ACHN (cell line): ENCODE results near the gene HCN3.
"Not testable (repeated sequence)": the region's sequence is repeated elsewhere in the genome, so short reads cannot be mapped to it uniquely, and the experiment has no call there.

Experiments used
- DNase-seq: peaks from one replicate; pipeline ENCODE4 v3.0.0-alpha.2; 2015
- in situ Hi-C: cut with HindIII; loops from 2 replicates; pipeline ENCODE4 v1.10.0; 2017; ENCODE audit warnings: low sequenced_read_pairs, low pct_ligation_motif_present, low pct_unique_long_range_greater_than_20kb

The HCN3 gene

DNA sequence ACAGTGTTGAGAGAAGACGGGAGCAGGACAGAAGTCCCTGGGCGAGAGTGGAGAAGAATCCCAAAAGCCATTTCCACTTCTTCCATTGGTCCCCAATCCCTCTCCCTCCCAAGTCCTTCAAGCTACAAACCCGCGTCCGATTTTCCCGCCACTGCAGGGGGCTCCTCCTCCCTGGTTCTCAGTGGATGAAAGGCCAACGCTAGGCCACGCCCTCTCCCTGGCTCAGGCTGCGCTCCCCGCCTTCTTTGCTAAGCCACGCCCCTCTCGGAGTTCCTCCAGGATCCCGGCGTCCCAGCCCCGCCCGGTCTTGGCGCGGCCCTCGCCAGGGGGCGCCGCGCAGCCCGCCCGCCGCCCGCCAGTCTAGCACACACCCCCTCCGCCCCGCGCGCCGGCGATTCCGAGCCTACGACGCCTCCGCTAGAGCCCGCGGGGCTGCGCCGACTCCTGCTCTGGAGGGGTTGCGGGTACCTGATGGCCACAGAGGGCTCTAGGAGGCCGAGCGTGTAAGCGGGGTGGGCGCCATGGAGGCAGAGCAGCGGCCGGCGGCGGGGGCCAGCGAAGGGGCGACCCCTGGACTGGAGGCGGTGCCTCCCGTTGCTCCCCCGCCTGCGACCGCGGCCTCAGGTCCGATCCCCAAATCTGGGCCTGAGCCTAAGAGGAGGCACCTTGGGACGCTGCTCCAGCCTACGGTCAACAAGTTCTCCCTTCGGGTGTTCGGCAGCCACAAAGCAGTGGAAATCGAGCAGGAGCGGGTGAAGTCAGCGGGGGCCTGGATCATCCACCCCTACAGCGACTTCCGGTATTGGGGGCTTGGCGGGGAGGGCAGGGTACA is at the start of gene HCN3:
TSS of gene HCN3 (plus strand) at position 394 of the 832 bp plus-strand sequence. CDS start at position 522, 128 bp downstream.
- in situ Hi-C loops: no loop called here
- DNase-seq: peak; percentile 98

DNA sequence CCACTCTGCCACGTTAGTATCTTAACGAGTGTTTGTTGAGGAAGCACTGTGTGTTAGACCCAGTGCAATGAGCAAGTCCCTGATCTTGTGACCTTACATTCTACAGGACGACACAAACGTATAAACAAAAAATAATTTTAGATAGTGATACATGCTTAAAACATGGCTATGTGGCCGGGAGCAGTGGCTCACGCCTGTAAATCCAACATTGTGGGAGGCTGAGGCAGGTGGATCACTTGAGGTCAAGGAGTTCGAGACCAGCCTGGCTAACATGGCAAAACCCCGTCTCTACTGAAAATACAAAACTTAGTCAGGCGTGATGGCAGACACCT is 49.2 kb upstream of the HCN3 start:
- in situ Hi-C loops: no loop called here

DNA sequence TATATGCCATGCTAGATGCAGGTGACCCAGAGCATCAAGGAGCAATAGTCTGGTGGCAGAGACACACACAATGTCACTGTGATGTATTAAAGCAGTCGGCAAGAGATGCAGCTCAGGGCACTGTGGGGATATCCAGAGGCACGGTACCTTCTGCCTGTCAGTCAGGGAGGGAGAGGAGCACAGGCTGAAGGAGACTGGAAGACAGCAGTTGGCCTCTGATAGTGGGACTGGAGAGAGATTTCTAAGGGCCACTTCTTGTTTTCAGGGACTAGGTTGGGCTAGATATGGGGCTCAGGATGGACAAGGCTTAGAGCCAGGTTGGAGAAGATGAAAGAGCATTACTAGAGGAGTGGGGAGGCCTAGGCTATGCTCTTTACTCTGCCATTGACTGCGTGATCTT is 46.0 kb upstream of the HCN3 start:
- DNase-seq, in situ Hi-C loops: not testable (repeated sequence)

More for the DNA sequence above, 49.2 kb upstream of the HCN3 start:
- DNase-seq: no peak

DNA sequence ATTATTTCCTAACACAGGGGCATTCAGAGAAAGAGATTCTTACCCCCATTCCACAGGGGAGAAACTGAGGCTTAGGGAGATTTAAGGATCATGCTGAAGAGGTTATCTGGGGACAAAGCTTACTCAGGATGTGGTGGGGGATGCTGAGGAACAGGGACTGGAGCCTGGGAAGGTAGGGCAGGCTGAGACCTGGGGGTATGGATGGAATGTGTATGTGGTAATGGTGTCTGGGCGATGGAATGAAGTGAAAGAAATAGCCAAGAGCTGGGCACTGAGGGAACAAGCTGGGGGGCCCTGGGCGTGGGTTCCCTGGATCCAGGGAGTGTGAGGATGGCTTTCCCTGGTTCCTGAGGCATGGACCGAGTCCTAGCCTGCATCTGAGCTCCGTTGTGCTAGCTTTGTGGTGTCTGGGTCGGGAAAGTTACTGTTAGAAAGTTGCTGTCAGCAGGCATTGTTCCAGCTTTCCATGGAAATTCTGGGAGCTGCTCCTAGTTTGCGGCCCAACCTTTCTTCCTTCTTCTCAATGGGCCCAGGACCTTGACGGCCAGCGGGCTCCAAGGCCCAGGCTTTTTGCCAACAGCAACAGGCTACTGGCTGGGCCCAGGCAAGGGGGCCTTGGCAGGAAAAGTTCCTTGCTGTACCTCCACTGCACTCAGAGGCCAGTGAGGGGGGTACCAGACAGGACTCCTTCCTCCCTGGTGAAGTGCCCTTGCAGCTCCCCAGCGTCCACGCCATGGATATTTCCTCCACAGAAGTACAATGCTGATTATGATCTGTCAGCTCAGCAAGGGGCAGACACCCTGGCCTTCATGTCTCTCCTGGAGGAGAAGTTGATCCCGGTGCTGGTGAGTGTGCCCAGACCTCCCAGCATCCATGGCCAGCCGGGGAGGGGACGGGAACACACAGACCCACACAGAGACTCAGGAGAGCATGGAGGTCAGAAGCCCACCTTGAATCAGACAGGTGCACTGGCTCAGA is 45.0 kb upstream of the HCN3 start:
- in situ Hi-C loops, DNase-seq: not testable (repeated sequence)

DNA sequence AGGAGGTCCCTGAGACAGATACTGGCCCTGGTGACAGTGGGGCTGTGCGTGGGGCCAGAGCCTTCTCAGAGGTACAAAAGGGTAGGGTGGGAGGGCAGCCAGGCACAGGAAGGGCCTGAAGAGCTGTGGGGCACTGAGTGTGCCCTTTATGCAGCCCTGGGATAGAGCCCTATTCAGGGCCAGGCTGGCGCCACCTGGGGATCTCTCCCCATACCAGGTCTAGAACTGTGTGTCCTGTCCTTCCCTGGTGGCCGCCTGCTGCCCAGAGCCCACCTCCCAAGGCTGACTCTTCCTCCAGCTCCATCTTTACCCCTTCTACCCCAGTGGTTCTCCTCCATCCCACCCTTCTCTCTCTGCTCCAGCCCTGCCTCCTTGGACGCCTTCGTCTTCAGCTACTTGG is 43.8 kb upstream of the HCN3 start:
- in situ Hi-C loops, DNase-seq: not testable (repeated sequence)

DNA sequence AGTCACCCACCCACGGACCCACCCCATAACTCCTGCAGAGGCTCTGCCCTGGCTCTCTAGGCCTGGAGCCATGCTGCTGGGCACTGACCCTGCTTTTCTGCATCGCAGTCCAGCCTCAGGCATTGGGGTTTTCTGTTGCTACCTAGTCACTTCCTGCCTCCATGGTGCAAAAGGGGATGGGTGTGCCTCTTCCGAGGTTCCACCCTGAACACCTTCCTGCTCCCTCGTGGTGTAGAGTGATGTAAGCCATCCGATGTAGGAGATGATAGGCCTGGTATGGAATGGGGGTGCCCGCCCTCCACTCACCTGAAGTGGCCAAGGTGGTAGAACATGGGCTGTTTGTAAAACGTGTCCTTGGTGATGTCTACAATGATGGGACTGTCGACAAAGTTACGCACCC is 41.9 kb upstream of the HCN3 start:
- in situ Hi-C loops, DNase-seq: not testable (repeated sequence)

DNA sequence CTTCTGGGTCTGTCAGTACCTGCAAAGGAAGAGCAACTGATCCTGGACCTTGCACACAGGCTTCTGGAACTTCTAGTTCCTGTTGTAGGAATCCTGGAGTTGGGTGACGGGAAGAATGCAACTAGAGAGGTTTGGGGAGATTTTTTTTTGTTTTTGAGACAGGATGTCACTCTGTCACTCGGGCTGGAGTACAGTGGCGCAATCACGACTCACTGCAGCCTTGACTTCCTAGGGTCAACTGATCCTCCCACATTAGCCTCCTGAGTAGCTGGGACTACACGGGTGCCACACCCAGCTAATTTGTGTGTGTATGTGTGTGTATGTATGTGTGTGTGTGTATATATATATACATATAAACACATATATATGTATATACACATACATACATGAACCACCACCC is 40.8 kb upstream of the HCN3 start:
- in situ Hi-C loops: no loop called here
- DNase-seq: no peak

DNA sequence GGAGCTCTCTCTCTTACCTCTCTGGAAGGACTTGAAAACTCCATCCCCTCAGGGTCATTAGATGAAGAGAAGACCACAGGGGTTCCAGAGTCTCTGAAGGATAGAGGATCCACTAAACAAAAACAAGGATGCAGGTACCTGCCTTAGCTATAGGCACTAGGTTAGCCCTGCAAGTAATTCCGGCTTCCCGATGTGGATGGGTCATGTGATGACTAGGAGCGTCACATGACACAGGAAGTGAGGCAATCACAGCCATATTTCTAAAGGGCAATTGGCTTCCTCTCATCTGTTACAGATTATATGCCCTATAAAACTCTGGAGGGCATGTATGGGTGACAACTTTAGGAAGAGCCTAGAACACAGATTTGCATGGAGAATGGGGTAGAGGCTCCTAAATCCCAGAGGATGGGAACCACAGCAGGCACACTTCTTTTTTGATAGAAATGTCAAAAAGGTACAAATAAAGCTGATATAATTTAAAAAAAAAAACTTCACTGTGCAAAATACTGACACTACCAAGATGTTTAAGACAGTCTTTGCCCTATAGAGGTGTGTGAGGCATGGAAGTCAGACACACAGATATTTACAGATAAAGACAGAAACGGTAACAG is 36.1 kb upstream of the HCN3 start:
- in situ Hi-C loops: no loop called here
- DNase-seq: peak; percentile 87

DNA sequence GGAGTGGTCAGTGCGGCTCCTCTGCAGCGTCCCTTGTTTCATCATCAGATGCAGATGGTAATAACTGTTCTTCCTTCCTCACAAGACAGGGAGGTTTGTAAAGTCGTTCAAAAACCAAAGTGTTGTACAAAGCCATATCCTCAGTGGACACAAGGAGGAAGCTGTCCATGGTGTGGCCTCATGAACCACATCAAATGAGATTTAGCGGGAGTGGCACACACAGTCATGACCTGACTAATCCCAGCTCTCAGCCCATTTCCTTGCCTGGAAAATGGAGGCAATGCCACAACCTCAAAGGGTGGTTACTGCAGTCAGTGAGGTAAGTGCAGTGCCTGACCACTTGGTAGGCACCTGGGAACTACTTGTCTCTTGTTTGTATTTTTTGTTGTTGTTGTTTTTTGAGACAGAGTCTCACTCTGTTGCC is 35.4 kb upstream of the HCN3 start:
- in situ Hi-C loops: no loop called here
- DNase-seq: no peak

DNA sequence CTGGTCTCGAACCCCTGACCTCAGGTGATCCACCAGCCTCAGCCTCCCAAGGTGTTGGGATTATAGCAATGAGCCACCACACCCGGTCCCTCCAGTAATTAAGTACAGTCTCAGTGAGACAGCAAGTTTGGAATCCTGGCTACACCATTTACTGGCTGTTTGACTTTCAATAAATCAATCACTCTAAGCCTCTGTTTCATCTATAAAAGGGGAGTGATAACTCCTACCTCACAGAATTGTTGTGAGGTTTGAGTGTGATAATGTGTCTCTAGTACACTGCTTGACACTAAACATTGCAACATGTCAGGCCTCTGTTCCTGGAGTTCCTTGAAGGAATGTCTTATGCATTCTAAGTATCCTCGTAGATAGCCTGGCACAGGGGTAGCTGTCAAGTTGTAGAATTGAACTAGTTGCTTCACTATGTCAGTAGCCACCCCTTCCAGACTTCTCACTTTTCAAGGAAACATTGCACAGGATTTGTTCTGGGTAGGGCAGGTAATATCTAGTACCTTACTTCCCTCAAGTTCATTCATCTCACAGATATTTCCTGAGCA is 34.4 kb upstream of the HCN3 start:
- in situ Hi-C loops: no loop called here
- DNase-seq: no peak

DNA sequence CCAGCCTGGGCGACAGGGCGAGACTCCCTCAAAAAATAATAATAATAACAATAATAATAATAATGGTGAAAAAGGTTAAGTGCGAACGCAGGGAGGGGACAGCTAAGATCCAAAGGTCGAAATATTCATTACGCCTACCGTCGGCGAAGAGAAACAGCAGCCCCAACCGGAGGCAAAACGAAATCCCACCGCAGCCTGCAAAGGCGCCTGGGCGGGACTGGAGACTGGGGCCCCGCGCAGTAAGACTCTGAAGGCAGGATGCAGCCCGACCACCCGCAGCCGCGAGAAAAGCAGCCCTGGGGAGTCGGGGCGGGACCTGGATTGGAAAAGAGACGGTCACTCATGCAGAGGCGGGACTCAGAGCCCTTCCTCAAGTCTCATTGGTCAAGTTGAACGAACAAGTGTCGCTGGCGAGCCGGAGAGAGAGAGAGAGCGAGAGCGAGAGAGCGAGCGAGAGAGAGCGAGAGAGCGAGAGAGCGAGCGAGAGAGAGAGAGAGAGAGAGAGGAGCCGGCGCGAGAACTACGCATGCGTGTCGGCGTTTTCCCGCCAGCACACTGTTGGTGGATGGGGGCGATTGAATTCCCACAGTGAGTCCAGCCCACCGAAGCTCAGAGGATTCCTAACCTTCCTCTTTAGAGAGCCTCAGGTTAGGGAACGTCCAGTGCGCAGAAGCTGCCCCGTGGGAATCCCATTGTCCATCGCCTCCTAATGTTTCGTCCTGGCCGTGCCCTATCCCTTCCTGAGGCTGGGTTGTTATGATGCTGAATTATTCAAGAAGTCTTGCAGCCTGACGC is 32.7 kb upstream of the HCN3 start:
- in situ Hi-C loops: no loop called here
- DNase-seq: peak; percentile 99

DNA sequence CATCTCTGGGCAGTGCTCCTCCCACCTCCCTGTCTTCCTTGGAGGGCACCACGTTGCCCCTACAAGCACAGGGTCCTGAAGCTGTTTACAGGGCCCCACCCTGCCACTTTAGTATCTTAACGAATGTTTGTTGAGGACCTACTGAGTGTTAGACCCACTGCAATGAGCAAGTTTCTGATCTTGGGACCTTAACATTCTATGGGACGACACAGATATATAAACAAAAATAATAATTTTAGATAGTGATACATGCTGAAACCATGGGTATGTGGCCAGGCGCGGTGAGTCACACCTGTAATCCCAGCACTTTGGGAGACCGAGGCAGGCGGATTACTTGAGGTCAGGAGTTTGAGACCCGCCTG is 32.1 kb upstream of the HCN3 start:
- no peak for DNase-seq
- in situ Hi-C loops: no loop called here

DNA sequence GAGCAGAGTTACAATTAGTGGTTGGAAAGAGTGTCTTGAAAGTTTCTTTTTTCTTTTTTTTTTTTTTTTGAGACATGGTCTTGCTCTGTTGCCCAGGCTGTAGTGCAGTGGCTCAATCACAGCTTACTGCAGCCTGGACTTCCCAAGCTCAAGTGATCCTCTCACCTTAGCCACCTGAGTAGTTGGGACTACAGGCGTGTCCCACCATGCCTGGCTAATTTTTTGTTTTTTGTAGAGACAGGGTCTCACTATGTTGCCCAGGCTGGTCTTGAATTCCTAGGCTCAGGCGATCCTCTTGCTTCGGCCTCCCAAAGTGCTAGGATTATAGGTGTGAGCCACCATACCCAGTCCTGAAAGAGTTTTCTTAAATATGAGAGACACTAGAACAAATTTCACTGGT is 30.5 kb upstream of the HCN3 start:
- in situ Hi-C loops, DNase-seq: not testable (repeated sequence)

DNA sequence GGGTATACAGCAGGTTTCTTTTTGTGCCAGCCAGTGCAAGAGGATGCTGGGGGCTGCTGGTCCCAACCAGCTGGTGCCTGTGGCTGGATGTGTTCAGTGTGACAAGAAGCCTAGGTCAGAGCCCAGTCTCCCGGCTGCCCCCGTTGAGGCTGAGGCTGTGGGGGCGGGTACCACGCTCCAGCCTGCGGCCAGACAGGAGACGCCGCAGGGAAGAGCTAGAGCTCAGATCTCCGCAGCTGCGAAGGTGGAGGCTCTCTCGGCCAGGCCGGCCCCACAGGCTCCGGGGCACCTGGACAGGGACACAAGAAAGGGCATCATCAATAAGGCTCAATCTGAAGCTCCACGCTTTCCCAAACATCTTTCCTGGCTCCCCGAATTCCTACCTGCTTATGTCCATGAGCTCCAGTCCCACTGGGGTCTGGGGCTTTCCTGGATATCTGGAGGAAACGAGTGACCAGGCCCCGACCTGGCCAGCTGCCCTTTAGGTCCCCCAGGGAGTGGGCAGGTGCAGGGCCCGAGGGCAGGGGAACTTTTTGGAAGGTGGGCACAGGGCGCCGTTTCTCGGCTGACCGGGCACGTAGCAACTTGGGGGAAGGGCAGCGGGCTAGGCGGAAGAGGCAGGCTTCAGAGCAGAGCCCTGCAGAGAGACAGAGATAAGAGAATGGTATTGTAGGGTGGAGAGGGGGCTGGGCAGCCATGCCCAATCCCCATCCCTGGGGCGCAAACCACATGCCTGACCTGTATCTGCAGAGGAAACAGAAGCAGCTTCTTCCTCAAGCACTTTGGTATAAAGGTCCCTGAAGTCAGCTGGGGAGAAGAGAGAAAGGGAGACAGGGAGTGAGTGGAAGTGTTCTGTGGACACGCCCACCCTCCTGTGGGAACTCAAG is 29.4 kb upstream of the HCN3 start:
- in situ Hi-C loops: no loop called here
- DNase-seq: no peak

DNA sequence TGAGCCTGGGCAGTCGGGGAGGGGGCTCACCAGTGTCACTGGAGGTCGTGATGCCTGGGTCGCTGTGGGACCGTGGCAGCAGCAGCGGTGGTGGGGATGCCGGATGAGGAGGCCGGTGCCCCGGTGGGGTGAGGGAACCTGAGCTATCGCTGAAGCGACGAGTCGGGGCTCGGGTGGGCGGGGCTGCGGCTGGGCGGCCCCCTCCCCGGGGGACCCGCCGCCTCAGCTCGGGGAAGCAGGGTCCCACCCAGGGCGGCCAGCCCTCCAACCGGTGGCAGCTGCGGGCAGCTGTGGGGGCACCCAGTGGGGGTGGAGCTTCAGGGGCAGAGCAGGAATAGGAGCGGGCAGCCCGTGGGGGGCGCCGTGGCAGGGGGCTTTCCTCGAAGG is 27.0 kb upstream of the HCN3 start:
- in situ Hi-C loops: no loop called here
- no peak for DNase-seq

DNA sequence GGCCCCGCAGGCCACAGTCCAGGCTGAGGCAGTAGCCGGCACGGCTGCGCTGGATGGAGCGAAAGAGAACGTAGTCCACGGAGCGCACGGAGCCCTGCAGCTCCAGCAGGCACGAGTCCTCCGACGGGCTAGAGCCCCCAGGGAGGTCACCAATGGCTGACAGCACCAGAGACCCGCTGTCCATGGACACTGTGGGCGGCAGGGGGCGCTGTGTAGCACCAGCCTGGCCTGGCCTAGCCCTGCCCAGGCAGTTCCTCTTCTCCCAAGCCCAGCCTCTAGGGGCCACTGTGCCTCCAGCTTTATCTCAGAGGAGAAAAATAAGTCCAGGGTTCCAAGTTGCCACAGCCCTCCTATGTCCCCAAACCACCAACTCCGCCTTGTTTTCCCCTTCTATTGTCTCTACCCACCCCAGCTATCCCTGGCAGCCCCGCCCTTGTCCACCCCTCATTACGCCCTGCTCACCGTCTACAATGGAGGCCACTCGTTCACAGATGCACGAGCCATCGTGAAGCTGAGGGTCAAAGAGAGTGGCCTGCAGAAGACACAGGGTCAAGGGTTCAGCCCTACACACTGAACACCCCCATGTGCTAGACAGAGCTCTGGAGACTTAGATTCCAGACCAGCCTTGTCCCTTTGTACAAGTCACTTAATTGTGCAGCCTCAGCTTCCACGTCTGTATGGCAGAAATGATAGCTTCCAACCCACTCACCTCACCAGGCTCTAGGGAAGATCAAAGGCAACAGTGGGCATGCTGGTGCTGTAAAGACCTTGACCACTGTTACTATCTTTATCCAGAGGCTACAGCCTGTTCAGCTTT is 26.4 kb upstream of the HCN3 start:
- peak; percentile 92 for DNase-seq
- in situ Hi-C loops: no loop called here
